Suppressor macrophage (primary cell): ENCODE results near the gene CCDC9B.
A peak's percentile ranks its signal among the peaks of the same experiment; 100 is the strongest.

Experiments used
- DNase-seq, 4 experiments: peaks; one replicate each; pipeline ENCODE4 v3.0.0-alpha.2; 2020 to 2022

Gene CCDC9B

DNA sequence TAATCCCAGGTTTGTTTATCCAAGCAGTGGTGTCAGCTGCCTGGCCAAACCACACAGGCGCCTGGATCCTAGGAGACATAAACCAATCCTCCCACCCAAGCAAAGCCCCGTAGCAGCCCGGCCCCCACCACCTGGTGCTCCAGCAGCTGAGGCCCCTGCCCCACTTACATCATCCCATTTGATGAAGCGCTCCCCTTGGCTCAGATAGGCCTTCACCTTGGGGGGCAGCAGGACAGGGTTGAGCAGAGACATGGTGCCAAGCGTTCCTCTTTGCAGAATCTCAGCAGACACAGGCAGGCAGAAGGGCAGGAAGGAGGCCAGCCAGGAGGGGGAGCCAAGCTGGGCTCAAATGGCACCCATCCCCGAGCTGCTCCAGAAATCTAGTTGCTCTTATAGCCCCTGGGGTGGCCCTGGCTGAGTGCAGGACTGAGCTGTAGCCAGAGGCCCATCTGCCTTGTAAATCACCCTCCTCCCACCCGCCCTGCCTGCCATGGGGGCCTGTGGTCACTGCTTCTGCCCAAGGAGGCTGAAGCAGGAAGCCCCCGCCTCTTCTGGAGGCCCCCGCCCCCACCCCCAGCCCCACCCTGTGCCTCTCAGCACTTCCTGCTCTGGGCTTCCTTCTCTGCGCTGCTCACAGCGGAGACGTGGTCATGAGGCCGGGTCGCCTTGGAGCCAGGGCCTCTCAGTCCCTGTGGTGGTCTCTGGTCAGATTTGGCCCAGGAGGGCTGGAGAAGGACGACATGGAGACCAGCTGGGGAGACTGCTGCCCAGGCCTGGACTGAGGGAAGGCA, 33.1 kb downstream of the CCDC9B start, which contains the start of gene PLCB2:
TSS of gene PLCB2 (minus strand) at position 515 of the 791 bp plus-strand sequence. CDS start at position 252, 263 bp downstream.
- DNase-seq = peak; percentile 73 to 88 (median 86)

DNA sequence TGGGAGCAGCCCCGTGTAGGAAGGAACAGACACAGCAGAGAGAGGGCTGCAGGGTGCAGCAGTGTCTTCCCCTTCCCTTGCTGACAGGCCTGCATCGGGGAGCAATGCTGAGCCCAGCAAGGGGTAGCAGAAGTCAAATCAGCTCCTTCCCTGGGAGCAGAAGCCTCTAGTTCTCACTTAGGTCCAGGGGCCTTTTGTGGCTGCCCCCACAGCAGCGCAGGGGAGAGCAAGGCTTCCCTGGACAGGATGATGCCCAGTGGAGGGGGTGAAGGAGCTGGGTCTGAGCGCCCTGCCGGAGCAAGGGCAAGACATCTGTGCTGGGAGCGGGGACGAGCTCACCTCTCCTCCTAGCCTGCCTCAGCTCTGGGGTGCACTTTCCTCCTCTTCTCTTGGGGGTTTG, 33.8 kb downstream of the CCDC9B start:
- DNase-seq = peak in 3 of 4 experiments; percentile 41 to 60 (median 53)

DNA sequence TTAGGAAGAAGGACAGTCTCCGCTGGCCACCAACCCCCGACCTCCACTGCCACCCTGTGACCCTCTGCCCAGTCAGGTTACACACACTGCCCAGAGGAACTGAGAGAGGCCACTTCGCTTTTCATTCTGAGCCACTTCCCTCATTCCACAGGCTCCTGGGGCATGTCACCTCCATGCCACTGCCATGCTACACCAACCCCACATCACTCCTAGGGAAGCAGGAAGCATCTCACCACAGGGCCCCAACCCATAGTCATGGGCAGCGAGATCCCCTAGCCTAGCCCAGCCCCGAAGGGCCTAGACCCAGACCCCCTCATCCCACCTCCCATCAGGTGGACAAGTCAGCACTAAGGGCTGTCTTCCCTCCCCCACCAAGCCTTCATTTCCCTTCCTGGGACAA, 34.4 kb downstream of the CCDC9B start:
- peak; percentile 64 to 70 (median 69) for DNase-seq

DNA sequence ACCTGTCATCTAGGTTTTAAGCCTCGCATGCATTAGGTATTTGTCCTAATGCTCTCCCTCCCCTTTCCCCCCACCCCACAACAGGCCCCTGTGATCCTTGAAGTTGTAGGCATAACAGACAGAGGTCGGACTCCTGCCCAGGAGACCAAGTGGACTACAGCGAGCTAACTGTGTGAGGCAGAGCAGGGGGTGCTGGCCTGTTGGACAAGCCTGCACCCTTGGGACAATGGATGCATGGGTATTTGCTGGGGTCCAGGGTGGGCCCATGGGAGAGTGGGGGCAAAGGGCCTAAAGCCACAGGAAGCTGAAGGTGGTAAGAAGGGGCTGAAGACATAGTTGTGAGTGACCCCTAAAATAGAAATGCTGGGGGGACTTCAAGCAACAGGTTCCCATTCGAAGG, 35.5 kb downstream of the CCDC9B start:
- no peak for DNase-seq

DNA sequence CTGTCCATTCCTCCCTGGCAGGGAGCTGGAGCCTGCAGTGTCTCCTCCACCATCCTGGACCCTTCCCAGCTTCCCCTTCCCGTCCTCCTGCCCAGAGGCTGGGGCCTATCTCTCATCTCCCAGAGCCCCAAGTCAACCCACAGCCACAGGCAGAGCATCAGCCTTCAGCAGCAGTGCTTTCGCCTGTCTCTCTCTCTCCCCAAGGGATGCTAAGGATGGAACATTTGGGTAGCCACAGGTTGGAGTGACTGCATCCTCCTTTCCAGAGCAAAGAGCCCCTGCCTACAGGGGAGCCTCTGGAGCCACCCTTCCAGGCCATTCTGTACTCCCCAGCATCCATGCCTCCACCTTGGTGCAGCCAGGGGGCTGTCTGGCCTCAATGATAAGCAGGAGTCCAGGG, 37.2 kb downstream of the CCDC9B start:
- DNase-seq = no peak

DNA sequence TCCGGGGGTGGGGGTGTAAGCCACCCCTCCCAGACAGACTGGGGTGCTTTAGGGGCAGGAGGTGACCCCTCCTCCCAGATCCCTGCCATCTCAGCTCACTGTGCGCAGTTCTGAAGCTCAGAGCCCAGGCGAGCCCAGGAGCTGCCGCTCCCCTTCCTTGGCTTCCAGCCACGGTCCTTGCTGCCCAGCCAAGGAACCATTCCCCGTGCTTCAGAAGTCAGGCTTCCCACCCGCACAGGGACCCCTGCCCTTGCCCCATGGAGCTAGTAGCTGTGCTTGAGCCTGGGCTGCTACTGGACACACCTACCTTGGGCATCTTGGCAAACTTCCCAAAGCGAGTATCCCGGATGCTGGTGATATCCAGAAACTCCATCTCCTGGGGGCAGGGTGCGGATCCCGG, 37.8 kb downstream of the CCDC9B start:
- no peak for DNase-seq

DNA sequence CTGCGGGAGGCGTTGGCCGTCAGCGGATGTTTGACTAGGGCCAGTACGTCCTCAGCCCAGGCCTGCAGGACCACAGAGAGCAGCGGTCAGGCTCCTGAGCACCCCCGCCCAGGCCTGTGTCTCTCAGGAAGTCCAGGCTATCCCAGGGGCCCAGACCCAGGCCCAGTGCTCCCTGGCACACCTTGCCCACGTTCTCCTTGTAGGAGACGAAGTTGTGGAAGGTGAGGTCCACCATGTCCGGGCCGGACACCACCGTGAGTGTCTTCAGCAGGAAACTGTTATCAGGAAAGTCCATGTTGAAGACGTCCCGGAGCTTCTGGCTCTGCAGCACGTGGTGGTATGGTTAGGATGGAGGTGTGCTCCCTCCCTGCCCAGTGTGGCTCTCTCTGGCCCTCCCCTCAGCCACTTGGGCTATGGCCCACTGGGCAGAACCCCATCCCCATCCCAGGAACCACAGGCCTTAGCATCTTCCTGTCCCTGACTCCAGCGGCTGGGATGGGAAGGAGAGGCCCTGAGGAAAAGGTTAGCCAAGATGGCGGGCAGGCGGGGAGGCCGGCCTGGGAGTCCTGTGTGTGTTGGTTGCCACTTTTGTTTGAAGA, 38.4 kb downstream of the CCDC9B start:
- no peak for DNase-seq

DNA sequence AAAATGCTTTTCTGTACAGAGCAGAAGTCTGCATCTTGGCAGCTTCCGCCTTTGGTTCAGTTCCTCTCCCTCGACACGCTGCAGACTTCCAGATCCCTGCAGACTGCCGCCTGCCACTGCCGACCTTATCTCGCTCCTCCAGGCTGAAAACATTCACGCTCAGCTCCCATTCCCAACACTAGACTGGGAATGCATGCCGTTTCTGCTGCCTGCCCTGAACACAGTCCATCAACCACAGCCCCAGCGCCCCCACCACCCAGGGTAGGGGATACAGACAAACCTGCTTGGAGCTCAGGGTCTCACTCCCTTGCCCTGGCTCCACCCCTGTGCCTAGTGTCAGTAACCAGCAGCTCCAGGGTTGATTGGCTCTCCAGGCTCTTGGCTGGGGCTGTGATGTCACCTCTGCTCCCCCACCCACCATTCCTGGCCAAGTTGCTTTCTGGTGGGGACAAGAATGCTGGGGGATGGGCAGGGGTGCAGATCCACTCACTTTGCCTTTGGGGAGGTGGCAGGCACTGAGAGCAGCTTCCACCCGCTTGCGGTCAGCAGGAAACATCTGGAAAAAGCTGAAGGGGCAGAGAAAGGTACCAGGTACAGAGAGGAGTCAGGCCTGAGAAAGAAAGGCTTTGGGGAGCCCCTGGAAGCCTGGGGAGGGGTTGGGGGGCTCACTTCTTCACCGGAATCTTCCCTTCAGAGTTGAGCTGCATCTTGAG, 39.1 kb downstream of the CCDC9B start:
- peak in 3 of 4 experiments; percentile 42 to 60 (median 56) for DNase-seq

DNA sequence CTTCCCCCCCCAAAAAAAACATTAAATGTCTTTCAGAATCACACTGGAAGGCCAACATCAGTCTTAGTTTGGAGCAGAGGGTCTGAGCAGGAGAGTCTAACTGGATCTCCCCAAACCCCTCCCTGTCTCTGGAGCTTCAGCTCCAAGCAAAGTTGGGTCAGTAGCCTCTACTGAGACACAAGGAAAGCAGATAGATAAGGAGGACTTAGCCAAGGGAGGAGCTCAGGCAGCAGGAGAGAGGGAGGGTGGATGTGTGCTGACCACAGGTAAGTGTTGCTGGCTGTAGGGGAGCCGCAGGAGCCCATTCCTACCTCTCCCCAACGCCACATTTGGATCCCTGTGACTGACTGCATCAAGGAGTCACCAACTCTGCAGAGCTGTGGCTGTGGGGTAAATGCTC, 40.0 kb downstream of the CCDC9B start:
- no peak for DNase-seq

DNA sequence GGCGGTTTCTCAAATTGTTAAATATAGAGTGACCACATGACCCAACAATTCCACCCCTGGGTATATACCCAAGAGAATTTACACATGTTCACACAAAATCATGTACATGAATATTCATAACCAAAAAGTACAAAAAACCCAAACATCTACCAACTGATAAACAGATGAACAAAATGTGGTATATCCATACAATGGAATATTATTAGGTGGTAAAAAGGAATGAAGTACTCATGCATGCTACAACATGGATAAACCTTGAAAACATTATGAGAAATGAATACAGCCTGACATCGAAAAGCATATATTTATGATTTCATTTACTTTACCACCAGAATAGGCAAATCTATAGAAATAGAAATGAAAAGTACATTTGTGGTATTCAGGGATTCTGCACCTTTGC, 40.4 kb downstream of the CCDC9B start:
- no peak for DNase-seq

DNA sequence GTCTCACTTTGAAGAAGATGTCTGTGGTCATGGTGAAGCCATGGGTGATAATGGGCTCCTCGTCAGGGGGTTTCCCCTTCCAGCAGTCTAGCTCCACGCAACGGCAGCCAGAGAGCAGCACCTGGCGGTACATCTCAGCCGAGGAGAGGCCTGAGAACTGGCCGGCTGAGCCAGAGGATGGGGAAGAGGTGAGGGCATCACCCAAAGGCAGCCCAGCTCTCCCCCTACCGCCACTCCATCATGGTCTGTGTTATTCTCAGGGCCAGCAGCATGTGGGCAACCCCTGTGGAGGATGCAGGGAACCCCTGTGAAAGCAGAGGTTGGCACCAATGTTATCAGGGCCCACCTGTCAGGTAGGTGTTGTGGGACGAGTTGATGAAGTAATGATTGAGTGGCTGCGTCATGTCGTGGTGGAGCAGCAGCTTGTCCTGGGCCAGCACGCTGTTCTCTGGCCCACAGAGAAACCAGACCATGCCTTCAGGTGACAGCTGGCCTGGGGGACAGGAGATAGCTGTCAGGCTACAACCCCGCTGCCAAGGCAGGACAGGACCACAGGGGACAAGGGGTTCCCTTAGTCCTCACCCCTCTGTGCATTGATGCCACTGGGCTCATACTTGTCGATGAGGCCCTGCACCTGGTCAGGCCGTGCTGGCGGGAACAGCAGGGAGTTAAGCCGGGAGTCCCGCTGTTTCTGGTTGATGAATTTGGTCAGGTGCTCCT, 42.4 kb downstream of the CCDC9B start:
- DNase-seq = no peak

DNA sequence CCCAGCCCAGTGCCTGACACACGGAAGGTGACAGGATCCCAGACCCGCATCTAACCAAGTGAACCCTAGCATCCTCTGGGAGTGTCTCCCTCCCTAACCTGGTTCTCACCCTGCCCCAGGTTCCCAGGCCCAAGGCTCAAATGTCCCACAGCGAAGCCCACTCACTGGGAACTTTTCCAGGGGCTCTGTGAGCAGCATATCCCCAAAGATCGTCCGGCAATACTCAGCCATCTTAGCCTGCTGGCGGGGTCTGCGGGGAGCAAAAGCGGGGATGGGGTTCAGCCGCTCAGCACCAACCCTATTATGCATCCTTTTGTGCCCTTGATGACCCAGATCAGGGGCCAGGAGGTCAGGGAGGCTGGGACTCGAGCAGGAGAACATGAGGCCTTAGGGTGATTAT, 43.4 kb downstream of the CCDC9B start:
- no peak for DNase-seq

DNA sequence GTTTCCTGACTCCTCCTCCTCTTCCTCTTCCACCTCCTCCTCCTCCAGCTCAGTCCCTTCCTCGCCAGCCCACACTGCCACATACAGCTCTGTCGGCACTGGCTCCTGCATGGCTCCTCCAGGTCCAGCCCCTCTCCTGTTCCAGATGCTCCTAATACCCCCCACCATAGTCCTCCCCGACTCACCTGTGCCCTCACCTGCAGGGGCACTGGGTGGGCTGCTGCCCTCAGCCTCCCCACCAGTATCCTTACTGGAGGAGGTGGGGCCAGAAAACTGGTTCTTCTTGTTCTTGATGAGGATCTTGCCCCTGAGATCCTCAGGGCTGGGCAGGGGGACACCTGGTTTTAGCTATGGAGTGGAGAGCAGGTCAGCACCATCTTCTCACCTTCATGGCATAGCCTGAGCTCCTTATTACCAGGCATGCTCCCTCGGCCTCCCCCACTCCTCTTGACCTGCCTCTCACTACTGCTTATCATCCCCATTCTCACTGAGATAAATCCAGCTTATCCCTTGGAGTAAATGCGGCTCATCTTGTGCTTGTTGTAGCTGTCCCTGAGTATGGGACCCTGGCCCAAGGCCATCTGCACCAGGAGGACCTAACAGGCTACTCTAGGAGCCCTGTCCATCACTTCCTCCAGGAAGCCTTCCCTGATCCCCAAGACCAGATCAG, 44.0 kb downstream of the CCDC9B start:
- DNase-seq = no peak

DNA sequence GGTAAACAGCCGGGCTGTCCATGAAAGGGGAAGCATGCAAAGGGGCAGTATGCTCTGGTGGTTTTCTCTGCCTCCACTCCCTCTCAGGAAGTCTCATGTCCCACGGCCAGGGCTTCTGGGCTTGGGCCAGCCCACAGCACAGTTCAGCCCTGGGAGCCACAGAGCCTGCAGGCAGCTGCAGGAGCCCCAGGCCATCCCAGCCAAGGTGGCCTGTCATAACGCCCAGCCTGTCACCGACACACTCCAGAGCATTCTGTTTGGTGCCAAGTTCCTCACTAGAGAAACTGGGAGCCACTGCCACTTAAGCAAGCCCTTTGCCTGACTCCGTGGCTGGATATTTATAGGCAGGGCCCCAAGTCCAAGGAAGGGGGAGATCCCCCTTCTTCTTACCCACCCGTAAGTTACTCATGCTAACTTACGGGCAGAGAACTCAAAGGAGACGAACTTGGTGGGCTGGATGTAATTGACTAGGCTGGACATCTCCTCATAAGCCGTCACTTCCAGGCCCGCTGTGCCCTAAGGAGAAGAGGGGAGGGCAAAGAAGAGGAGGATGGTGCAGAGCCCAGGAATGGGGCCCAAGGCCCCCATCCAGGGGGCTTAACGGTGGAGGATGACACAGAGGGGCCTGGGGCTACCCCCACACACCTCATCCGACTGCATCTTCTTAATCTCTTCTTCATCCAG, 44.7 kb downstream of the CCDC9B start:
- DNase-seq = no peak

DNA sequence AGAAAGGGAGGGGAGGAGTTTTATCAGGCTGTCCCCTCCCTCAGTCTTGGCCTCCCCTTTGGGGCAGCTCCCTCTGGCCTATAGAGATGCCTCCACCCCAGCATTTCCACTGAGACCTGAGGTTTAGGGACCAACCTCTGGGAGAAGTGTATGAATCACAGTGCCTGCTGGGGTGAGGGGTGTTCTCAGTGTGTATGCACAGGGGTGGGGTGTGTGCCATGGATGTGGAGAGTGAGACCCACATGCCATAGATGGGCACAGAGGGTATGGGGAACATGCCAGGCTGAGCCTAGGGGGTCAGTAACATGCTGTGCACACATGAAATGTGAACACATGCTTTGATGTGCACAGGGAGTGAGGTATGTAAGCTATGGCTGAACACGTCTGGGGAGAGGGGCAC, 45.4 kb downstream of the CCDC9B start:
- DNase-seq = no peak

DNA sequence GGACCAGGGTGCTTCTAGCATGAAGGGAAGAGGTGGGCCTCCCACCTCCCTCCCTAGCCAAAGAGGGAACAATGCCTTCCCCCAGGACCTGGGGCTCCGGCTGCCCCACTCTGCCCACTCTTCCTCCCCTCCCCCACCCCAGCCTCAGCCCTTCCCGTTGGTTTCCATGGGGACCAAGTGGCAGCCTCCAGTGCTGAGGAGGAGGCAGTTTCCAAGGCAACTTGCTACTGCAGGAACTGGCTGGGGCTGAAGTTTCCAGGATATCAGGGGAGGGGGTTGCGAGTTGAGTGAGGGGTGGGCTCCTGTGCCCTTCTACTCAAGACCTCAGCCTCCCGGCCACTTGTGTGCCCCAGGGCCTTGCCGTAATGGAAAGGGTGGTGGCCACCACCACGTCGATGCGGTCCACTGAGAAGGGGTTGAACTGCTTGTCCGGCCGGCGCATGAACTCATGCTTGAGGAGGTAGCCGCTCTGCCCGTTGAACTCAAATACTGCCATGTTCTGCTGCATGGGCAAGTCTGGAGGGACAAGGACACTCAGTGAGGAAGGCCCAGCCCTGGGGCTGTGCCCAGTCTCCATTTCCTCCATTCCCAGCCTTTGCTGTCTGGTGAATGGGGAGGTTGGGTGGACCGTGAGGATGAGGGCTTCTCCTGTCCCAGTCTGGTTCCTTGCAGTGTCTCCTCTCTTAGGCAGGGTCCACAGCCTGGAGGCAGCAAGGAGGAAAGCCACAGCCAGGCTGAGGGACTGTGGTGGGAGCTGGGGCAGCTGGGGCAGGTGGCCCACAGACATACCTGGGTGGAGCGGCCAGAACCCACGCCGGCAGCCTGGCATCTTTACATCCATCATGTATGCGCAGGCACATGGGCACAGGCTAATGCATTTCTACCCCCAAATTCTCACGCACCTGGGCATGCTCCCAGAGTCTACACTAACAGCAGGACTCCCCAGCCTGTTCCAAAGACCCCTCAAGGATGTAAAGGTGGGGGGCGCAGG, 46.5 kb downstream of the CCDC9B start:
- DNase-seq = peak in 2 of 4 experiments; percentile 15 to 52

DNA sequence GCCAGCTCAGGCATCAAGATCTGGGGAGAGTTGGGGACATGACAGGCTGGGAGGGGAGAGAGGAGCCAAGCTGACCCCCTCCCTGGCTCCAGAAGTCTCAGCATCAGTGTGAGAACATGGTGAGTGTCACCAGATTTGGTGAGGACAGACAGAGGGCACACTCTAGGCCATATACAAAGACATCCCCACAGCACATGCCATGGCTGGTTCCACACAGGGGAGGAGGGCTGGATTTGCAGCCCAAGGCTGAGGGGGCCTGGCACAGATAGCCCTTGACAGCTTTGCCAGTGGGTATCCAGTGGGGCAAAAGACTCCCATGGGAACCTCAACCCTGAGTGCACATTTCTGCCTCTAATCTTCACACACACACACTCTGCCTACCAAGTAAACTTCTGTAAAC, 47.7 kb downstream of the CCDC9B start:
- no peak for DNase-seq

DNA sequence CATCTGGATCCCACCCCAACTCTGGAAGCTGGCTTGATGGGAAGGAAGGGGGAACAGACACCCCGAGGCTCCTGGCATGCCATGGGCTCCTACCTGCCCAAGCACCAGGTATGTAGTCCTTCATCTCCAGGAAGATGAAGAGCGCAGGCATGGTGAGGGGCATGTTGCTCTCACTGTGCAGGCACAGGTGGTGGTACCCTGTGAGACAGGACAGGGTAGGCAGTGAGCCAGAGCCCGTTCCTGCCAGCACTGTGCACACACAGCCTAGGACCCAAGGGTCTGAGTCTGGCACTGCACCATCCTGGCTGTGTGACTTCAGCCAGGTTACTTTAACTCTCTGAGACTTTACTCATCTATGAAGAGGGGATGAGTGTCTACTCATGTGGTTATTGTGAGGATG, 48.5 kb downstream of the CCDC9B start:
- no peak for DNase-seq

DNA sequence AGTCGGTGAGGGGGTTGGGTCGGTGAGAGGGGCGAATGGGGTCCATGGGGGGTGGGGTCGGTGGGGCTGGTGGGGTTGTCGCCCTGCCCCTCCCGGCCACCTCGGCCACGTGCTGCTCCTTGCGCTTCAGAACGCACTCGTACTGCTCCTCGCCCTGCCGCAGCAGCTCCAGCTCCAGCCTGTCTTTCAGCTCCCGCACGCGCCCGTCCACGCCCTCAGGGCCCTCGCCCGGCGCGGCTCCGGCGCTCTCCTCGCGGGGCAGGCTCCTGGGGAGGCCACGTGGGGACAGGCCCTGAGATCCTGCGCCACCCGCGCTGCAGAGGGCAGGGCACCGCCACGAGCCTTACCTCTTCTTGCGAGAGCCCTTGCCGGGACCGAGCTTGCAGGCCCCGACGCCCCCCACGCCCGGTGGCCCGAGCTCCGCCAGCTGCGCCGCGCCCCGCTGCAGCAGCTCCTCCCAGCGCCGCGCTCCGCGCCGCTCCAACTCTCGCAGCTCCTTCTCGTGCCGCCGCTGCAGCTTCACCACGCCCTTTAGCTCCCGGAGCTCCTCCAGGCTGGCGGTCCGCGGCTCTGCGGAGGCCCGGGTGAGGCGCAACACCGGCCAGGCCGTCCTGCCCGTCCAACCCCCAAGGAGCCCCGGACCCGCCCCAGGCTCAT, 49.7 kb downstream of the CCDC9B start:
- no peak for DNase-seq

DNA sequence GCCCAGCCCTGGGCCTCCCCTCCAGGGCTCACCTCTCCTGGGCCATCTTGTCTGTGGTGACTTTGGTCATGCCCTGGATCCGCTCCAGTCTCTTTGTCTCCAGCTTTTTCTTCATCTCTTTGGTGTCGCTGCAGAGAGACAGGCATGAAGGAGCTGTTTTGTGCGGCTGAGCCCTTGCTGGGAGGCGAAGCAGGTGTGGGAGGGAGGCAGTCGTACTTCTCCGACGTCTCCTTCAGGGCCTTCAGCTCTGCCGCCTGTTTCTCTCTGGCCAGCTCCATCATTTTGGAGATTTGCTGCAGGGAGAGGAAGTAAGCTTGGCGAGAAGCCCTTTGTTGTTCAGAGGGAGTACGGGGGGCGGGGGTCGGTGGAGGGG, 50.2 kb downstream of the CCDC9B start:
- no peak for DNase-seq
